GM12874 (cell line): ENCODE results near the gene STARD3.

Experiments
- TF ChIP-seq, protein P1 (sequence below): IDR thresholded peaks from 2 replicates; pipeline ENCODE4 v1.5.1; 2011; ENCODE audit warnings: low read depth, mild to moderate bottlenecking, control low read depth, low read length, moderate library complexity; ENCODE audit not compliant: insufficient read depth

Gene STARD3

DNA sequence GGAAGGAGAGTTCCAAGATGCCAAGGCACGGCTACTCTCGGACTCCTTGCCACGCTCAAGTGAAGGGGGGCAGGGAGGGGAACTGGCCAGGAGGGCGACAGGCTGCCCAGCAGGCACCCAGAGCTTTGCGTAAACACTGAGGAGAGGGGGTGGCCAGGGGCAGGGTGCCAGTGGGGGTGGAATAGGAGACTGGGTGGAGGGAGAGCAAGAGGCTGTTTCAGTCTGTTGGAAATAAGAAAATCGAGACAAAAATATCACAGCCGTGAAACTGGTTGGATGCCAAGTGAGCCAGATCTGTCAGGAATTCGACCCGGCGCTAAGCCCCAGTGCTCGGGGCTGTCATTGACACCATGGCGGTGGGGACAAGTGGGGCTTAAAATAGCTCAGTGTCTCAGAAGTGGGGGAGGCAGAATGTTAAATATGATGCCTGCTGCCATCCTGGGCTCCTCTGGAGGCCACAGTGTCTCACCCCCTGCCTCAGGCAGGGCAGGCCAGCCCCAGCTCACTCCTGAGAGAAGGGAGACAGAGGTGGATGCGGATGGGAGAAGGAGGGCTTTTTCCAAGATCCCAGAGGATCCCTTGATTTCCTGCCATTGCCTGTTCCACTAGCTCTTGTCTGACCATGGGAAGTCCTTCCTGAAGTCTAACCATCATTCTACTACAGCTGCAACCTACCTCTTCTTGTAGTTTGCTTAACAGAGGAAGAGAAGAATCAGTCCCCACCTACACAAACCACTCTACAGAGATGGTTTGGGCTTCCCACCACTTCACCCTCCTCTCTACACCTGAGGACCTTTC, 40.8 kb downstream of the STARD3 start:
- TF ChIP-seq, protein P1, sequence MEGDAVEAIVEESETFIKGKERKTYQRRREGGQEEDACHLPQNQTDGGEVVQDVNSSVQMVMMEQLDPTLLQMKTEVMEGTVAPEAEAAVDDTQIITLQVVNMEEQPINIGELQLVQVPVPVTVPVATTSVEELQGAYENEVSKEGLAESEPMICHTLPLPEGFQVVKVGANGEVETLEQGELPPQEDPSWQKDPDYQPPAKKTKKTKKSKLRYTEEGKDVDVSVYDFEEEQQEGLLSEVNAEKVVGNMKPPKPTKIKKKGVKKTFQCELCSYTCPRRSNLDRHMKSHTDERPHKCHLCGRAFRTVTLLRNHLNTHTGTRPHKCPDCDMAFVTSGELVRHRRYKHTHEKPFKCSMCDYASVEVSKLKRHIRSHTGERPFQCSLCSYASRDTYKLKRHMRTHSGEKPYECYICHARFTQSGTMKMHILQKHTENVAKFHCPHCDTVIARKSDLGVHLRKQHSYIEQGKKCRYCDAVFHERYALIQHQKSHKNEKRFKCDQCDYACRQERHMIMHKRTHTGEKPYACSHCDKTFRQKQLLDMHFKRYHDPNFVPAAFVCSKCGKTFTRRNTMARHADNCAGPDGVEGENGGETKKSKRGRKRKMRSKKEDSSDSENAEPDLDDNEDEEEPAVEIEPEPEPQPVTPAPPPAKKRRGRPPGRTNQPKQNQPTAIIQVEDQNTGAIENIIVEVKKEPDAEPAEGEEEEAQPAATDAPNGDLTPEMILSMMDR = no peak

DNA sequence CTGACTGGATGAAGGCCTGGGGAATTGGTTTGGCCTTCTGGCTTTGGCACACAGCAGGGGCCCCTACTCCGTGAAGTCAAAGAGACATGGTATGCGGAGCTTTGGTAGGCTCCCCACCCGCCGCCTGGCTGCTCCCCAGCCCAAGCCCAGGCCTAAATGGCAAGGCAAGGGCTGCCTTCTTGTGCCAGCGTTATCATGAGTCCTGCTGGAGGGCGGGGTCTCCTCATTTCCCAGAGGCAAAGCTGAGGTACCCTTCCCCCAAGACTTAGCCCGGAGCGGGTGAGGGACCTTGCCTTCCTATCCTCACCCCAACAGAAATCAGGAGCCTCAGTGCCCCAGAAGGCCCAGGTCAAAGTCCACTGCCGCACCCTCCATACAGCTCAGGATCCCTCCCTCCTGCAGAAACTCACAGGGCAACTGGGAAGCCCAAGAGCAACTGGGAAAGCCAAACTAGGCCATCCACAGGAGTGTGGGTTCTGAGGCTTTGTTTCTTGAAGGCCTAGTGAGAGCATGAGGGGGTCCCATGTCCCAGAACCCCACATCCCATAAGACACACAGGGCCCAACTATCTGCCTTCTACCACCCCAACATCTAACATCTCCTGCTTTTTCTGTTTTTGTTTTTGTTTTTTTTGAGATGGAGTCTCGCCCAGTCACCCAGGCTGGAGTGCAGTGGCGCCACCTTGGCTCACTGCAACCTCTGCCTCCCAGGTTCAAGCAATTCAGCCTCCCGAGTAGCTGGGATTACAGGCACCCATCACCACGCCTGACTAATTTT, 41.6 kb downstream of the STARD3 start:
- TF ChIP-seq, protein P1 = no peak

DNA sequence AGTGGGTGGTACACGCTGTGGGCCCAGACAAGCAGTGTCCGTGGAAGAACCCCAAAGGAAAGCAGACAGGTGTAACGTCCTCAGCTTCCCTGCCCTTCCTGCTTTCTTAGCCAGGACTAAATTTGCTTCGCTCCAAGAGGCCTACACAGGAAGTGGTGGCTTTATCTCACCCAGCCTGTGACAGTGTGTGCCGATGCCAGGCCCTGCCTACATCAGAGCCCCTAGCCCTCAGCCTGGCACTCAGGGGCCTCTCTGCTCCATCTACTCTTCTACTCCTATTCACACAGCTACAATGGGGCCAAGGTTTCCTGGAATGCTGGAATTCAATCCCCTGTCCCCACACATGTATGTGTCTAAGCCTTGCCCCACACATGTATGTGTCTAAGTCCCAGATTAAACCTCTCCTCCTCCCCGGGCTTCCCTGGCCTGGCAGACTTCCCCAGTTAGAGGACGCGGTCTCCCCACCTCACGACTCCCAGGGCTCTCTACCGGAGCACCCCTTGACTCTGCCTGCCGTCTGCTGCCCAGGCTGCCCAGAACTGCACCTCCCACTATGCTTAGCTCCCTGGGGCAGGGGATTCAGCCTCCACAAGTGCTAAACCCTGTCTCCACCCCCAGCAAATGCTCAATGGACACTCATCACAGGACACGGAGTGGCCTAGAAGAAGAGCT, 42.7 kb downstream of the STARD3 start:
- TF ChIP-seq, protein P1 = no peak

DNA sequence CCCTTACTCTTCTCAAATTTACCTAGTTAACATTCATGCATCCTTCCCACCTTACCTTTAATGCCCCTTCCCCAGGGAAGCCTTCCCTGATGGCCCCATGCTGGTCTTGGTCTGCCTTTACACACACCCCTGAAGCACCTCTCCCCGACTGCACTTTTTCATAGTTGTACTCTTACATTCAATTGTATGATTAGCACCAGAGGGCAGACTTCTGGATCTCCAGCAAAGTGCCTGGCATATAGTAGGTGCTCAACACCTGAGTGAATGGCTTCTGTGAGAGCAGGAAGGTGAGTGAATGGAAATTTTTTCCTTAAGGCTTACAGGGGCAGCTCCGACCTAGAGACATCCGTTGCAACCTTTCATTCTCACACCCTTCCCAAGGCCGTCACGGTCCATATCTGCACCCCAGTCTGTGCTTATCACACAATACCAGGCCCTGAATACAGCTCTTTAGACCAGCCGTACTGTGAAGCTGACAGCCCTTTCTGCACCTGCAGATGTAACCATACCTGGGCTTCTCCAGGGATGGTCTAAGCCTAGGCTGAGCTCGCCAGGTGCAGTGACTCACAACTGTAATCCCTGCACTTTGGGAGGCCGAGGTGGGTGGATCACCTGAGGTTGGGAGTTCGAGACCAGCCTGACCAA, 46.5 kb downstream of the STARD3 start:
- TF ChIP-seq, protein P1 = no peak

DNA sequence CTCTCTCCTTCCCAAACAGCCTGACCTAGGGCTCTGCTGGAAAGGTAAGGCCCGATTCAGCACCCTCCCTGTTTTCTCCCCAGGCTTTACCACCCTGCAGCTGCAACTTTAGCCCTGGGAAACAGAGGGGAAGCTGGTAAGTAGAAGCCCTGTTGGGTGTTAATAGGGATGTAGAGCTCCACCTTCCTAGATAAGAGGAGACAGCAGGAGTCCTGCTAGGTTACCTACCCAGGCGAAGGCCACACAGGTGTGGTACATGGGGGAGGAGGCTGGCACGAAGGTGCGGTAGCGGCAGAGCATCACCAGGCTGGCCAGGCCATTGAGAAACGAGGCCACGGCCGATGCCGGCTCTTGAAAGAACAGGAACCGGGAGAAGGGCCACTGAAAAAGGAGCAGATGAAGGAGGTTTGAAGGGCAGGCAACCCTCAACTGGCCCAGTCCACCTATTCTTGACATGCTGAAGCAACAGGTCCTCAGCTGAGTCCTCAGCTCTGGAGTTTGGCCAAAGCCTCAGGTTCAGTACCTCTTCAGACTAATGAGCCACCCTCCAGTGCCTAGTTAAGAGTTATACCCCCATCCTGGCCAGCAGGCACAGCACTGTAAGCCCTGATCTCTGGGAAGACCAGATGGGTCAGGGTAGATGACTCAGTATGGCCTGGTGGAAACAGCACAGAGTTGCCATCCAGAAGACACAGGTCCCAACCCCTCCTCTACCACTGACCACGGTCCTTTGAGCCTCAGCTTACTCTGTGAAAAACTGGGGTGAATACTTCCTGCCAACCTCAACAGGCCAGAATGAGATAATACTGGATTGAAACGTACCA, 47.6 kb downstream of the STARD3 start:
- TF ChIP-seq, protein P1 = no peak

DNA sequence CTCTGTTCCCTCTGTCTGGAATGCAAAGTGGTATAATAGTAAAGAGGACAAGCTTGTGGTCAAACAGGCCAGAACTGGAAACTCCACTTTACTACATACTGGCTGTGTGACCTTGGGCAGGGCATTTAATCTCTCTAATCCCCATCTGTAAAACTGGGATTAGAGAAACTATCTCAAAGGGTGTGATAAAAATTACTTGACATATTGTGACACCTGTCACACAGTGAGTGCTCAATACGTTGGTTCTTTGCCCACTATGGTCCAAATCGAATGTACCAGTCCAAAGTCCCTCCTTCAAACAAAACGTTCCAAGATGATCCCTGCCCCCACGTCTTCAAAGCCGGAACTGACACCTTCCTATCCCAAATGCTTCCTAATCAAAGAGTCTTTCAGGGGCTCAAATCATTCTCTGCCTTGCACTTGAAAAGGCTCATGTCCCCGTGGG, 50.2 kb downstream of the STARD3 start:
- TF ChIP-seq, protein P1 = no peak
